Jurkat, Clone E6-1 (cell line): ENCODE measurements around the gene TSHZ2.

Experiments used
- DNase-seq: peaks from one replicate; pipeline ENCODE4 v3.0.0-alpha.2; 2011; ENCODE audit warnings: low read depth, low spot score
- H3K4me3 ChIP-seq: 2 replicates; pipeline ENCODE4 v1.5.1; 2011; ENCODE audit warnings: mild to moderate bottlenecking, low read length, control low read depth, moderate library complexity

TSHZ2 gene

GRCh38 chr20:53045941-53046340 is 73.8 kb downstream of the TSHZ2 start:
- DNase-seq: no peak
- H3K4me3 ChIP-seq: no peak overlapping the region

GRCh38 chr20:53047203-53047602 is 75.0 kb downstream of the TSHZ2 start:
- DNase-seq: no peak

GRCh38 chr20:53048387-53048786 is 76.2 kb downstream of the TSHZ2 start:
- DNase-seq: no peak
- H3K4me3 ChIP-seq: no peak overlapping the region

More at GRCh38 chr20:53047203-53047602, 75.0 kb downstream of the TSHZ2 start:
- H3K4me3 ChIP-seq: no peak overlapping the region

- DNase-seq: no peak
- no peak overlapping the region for H3K4me3 ChIP-seq
Measured at GRCh38 chr20:53050338-53050737, 78.2 kb downstream of the TSHZ2 start.

GRCh38 chr20:53052380-53052779 is 80.2 kb downstream of the TSHZ2 start:
- DNase-seq: no peak
- H3K4me3 ChIP-seq: no peak overlapping the region

- H3K4me3 ChIP-seq: no peak overlapping the region
- DNase-seq: no peak
Measured at GRCh38 chr20:53053595-53053994, 81.4 kb downstream of the TSHZ2 start.

GRCh38 chr20:53055367-53056067 is 83.4 kb downstream of the TSHZ2 start:
- no peak overlapping the region for H3K4me3 ChIP-seq
- DNase-seq: no peak

GRCh38 chr20:53057579-53057978 is 85.4 kb downstream of the TSHZ2 start:
- H3K4me3 ChIP-seq: no peak overlapping the region
- DNase-seq: no peak

GRCh38 chr20:53059848-53060247 is 87.7 kb downstream of the TSHZ2 start:
- H3K4me3 ChIP-seq: no peak overlapping the region
- DNase-seq: no peak

- no peak overlapping the region for H3K4me3 ChIP-seq
- DNase-seq: no peak
Measured at GRCh38 chr20:53061192-53062108, 89.3 kb downstream of the TSHZ2 start.

- H3K4me3 ChIP-seq: no peak overlapping the region
- DNase-seq: no peak
Measured at GRCh38 chr20:53064935-53065334, 92.8 kb downstream of the TSHZ2 start.

- DNase-seq: no peak
- no peak overlapping the region for H3K4me3 ChIP-seq
Measured at GRCh38 chr20:53068241-53068640, 96.1 kb downstream of the TSHZ2 start.

GRCh38 chr20:53069132-53069531 is 97.0 kb downstream of the TSHZ2 start:
- no peak for DNase-seq
- no peak overlapping the region for H3K4me3 ChIP-seq

- no peak overlapping the region for H3K4me3 ChIP-seq
- no peak for DNase-seq
Measured at GRCh38 chr20:53070224-53070623, 98.1 kb downstream of the TSHZ2 start.

GRCh38 chr20:53070706-53071392 is 98.7 kb downstream of the TSHZ2 start:
- no peak overlapping the region for H3K4me3 ChIP-seq
- no peak for DNase-seq

- no peak for DNase-seq
- H3K4me3 ChIP-seq: no peak overlapping the region
Measured at GRCh38 chr20:53071833-53072232, 99.7 kb downstream of the TSHZ2 start.

GRCh38 chr20:53072923-53073579 is 100.9 kb downstream of the TSHZ2 start:
- no peak overlapping the region for H3K4me3 ChIP-seq
- DNase-seq: no peak

- H3K4me3 ChIP-seq: no peak overlapping the region
- DNase-seq: no peak
Measured at GRCh38 chr20:53073636-53074415, 101.7 kb downstream of the TSHZ2 start.
